NCI-H524 treated with DMSO at 0.1 percent for 48 hours (cell line): ENCODE measurements around the gene HSF5.

Source experiments
- DNase-seq: peaks from one replicate; lab custom pipeline; 2025; lab: John Stamatoyannopoulos, UW

Gene HSF5

GRCh38 chr17:58487589-58488427 lies at the start of gene HSF5:
TSS of gene HSF5 (minus strand) at chr17:58488408. CDS start at chr17:58488274, 134 bp downstream.
- no peak for DNase-seq

- no peak for DNase-seq
Observed at GRCh38 chr17:58537266-58537665, 49.1 kb upstream of the HSF5 start.

GRCh38 chr17:58536542-58536941 lies 48.3 kb upstream of the HSF5 start:
- no peak for DNase-seq

- no peak for DNase-seq
Observed at GRCh38 chr17:58535431-58535830, 47.2 kb upstream of the HSF5 start.

- no peak for DNase-seq
Observed at GRCh38 chr17:58534901-58535421, 46.8 kb upstream of the HSF5 start.

GRCh38 chr17:58534331-58534730 lies 46.1 kb upstream of the HSF5 start:
- no peak for DNase-seq

- no peak for DNase-seq
Observed at GRCh38 chr17:58533616-58534188, 45.5 kb upstream of the HSF5 start.

GRCh38 chr17:58532555-58532951 lies 44.3 kb upstream of the HSF5 start:
- peak; percentile 88 for DNase-seq

GRCh38 chr17:58531661-58532554 lies 43.7 kb upstream of the HSF5 start:
- DNase-seq = no peak

- DNase-seq = no peak
Observed at GRCh38 chr17:58531122-58531521, 42.9 kb upstream of the HSF5 start.

GRCh38 chr17:58530655-58531054 lies 42.4 kb upstream of the HSF5 start:
- no peak for DNase-seq

- DNase-seq = no peak
Observed at GRCh38 chr17:58529275-58529674, 41.1 kb upstream of the HSF5 start.

- no peak for DNase-seq
Observed at GRCh38 chr17:58528443-58528842, 40.2 kb upstream of the HSF5 start.

GRCh38 chr17:58527949-58528348 lies 39.7 kb upstream of the HSF5 start:
- DNase-seq = no peak

- no peak for DNase-seq
Observed at GRCh38 chr17:58527306-58527705, 39.1 kb upstream of the HSF5 start.

GRCh38 chr17:58525239-58525638 lies 37.0 kb upstream of the HSF5 start:
- DNase-seq = no peak

GRCh38 chr17:58521680-58522079 lies 33.5 kb upstream of the HSF5 start:
- DNase-seq = no peak

- no peak for DNase-seq
Observed at GRCh38 chr17:58520843-58521430, 32.7 kb upstream of the HSF5 start.

GRCh38 chr17:58517928-58518609 lies 29.9 kb upstream of the HSF5 start:
- DNase-seq = peak; percentile 100

GRCh38 chr17:58517378-58517927 lies 29.2 kb upstream of the HSF5 start:
- DNase-seq = no peak
